ENCODE results near the gene IL1RAPL2. TPM values are rescaled to one million over a fixed set of nuclear protein-coding genes. Genes with fewer than 3 reads are reported as not detected.

IL1RAPL2 gene
- total RNA-seq, 1 donor from 2014 or later = not detected

GRCh38 chrX:105050921-105051320 lies 484.9 kb downstream of the IL1RAPL2 start:
- DNase-seq (ENCODE audit: low spot score) = no peak

DNA sequence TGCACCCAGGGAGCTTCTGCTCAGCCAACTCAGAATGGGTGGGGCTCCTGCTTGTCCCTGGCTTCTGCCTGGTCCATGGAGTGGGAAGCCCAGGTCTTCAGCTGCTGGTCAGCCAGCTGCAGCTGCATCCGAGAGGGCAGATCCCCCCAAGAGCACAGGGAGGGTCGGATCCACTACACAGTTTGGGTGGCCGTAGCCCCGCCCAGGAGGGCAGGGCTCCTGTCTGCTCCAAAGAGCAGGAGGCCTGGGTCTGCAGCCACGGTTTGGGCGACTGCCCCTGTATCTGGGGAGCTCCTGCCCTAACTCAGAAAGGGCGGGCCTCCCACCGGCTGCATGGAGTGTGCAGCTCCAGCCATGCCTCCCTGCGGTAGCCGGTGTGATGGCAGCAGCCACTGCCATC lies 485.4 kb downstream of the IL1RAPL2 start:
- H3K36me3 Mint-ChIP-seq = no peaks in the 10 kb centered on the region
- H4K20me1 ChIP-seq (ENCODE audit: low read depth) = no peaks in the 10 kb centered on the region
- DNase-seq (ENCODE audit: low spot score) = no peak
- peaks cover 3% of the 10 kb centered on the region for H3K4me1 Mint-ChIP-seq
- H3K4me3 ChIP-seq = no peak overlapping the region
- no peaks in the 10 kb centered on the region for H3F3A ChIP-seq (ENCODE audit: low read depth)
- H3K79me2 ChIP-seq (ENCODE audit: low read depth) = no peaks in the 10 kb centered on the region
- H3K27me3 ChIP-seq = no peaks in the 10 kb centered on the region
- peaks cover 2% of the 10 kb centered on the region for H3K27me3 Mint-ChIP-seq (ENCODE audit: insufficient read depth, low read depth)
- no peaks in the 10 kb centered on the region for H3K4me1 ChIP-seq
- H3K27ac Mint-ChIP-seq = no peak overlapping the region
- no peak overlapping the region for H3K4me3 Mint-ChIP-seq
- no peak overlapping the region for H3K4me2 ChIP-seq
- H3K9me3 Mint-ChIP-seq = peaks cover 2% of the 10 kb centered on the region
- H2AFZ ChIP-seq (replicated peaks) = no peak overlapping the region
- H3K9ac ChIP-seq = no peak overlapping the region
- H3K27ac ChIP-seq = no peak overlapping the region
- TF ChIP-seq EZH2phosphoT487 (IDR thresholded peaks at IDR 0.05) (no peak), EZH2 (IDR thresholded peaks at IDR 0.05) (no peak), CTCF (IDR thresholded peaks at IDR 0.05) (no peak)
- no peaks in the 10 kb centered on the region for H3K36me3 ChIP-seq
- no peaks in the 10 kb centered on the region for H3K9me3 ChIP-seq (ENCODE audit: low read depth)

More at GRCh38 chrX:105050921-105051320, 484.9 kb downstream of the IL1RAPL2 start:
- Histone ChIP-seq H3K9me3 (ENCODE audit: low read depth) (no peaks in the 10 kb centered on the region), H3K27ac (no peak overlapping the region), H3F3A (ENCODE audit: low read depth) (no peaks in the 10 kb centered on the region), H3K4me3 (no peak overlapping the region), H3K4me2 (no peak overlapping the region), H3K27me3 (no peaks in the 10 kb centered on the region), H3K4me1 (no peaks in the 10 kb centered on the region), H3K36me3 (no peaks in the 10 kb centered on the region), H3K79me2 (ENCODE audit: low read depth) (no peaks in the 10 kb centered on the region), H3K9ac (no peak overlapping the region), H2AFZ (replicated peaks) (peak overlapping the region; percentile 34), H4K20me1 (ENCODE audit: low read depth) (no peaks in the 10 kb centered on the region)
- Mint-ChIP-seq H3K27ac (no peak overlapping the region), H3K27me3 (ENCODE audit: insufficient read depth, low read depth) (peaks cover 2% of the 10 kb centered on the region), H3K9me3 (peaks cover 2% of the 10 kb centered on the region), H3K4me3 (no peak overlapping the region), H3K4me1 (peaks cover 3% of the 10 kb centered on the region), H3K36me3 (no peaks in the 10 kb centered on the region)
- TF ChIP-seq EZH2phosphoT487 (IDR thresholded peaks at IDR 0.05) (no peak), EZH2 (IDR thresholded peaks at IDR 0.05) (no peak), CTCF (IDR thresholded peaks at IDR 0.05) (no peak)

DNA sequence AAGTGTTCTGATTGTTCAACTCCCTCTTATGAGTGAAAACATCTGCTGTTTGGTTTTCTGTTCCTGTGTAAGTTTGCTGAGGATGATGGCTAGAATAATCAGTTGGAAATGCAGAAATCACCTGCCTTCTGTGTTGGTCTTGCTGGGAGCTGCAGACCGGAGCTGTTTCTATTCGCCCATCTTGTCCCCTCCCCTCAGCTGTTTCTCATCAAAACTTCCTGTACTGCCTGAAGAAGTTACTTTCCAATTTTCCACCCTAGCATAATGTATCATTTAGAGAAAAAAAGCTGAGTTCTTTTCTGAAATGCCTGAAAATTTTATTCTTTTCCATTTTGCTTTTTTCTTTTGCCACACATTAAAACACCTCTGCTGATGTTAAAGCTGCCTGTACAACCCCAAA lies 486.9 kb downstream of the IL1RAPL2 start:
- Mint-ChIP-seq H3K4me3 (no peak overlapping the region), H3K27me3 (ENCODE audit: insufficient read depth, low read depth) (peaks cover 2% of the 10 kb centered on the region)

More for the DNA sequence above, 486.9 kb downstream of the IL1RAPL2 start:
- Histone ChIP-seq H3K27ac (no peak overlapping the region), H3K36me3 (no peaks in the 10 kb centered on the region), H3K4me2 (no peak overlapping the region), H3K9me3 (ENCODE audit: low read depth) (no peaks in the 10 kb centered on the region), H2AFZ (replicated peaks) (no peak overlapping the region), H4K20me1 (ENCODE audit: low read depth) (no peaks in the 10 kb centered on the region), H3K79me2 (ENCODE audit: low read depth) (no peaks in the 10 kb centered on the region), H3K27me3 (no peaks in the 10 kb centered on the region), H3K4me1 (no peaks in the 10 kb centered on the region), H3K4me3 (no peak overlapping the region), H3F3A (ENCODE audit: low read depth) (no peaks in the 10 kb centered on the region), H3K9ac (no peak overlapping the region)
- no peak for DNase-seq (ENCODE audit: low spot score)
- TF ChIP-seq EZH2 (IDR thresholded peaks at IDR 0.05) (no peak), EZH2phosphoT487 (IDR thresholded peaks at IDR 0.05) (no peak), CTCF (IDR thresholded peaks at IDR 0.05) (no peak)
- H3K9me3 Mint-ChIP-seq = peaks cover 2% of the 10 kb centered on the region
- H3K27ac Mint-ChIP-seq = no peak overlapping the region
- H3K36me3 Mint-ChIP-seq = no peaks in the 10 kb centered on the region
- peaks cover 3% of the 10 kb centered on the region for H3K4me1 Mint-ChIP-seq

Measured in neural progenitor cell (in vitro differentiated cells).